ENCODE results near the gene MARCHF11.

MARCHF11 gene

GRCh38 chr5:16090270-16090669 lies 89.3 kb downstream of the MARCHF11 start:
- Histone ChIP-seq H3K9me3 (ENCODE audit: control insufficient read depth in 2 of 2, low read length in 2 of 2) (no peaks in the 10 kb centered on the region), H3K4me3 (ENCODE audit: low read length in 2 of 2) (no peak overlapping the region), H3K27ac (ENCODE audit: low read depth in 2 of 2, low read length in 2 of 2) (no peak overlapping the region), H3K4me1 (ENCODE audit: control insufficient read depth in 2 of 2, insufficient read depth in 2 of 2, low read length in 2 of 2) (no peaks in the 10 kb centered on the region), H3K9ac (ENCODE audit: low read depth in 1 of 2, low read length in 2 of 2) (no peak overlapping the region), H3K27me3 (ENCODE audit: control insufficient read depth in 2 of 2, insufficient read depth in 2 of 2, low read length in 2 of 2) (no peaks in the 10 kb centered on the region), H3K36me3 (ENCODE audit: control insufficient read depth in 2 of 2, insufficient read depth in 2 of 2, low read length in 2 of 2) (no peaks in the 10 kb centered on the region)

GRCh38 chr5:16082982-16083381 lies 96.6 kb downstream of the MARCHF11 start:
- no peaks in the 10 kb centered on the region for H3K9me3 ChIP-seq (ENCODE audit: control insufficient read depth in 2 of 2, low read length in 2 of 2)
- H3K27me3 ChIP-seq (ENCODE audit: control insufficient read depth in 2 of 2, insufficient read depth in 2 of 2, low read length in 2 of 2): no peaks in the 10 kb centered on the region
- H3K4me1 ChIP-seq (ENCODE audit: control insufficient read depth in 2 of 2, insufficient read depth in 2 of 2, low read length in 2 of 2): no peaks in the 10 kb centered on the region
- no peak overlapping the region for H3K27ac ChIP-seq (ENCODE audit: low read depth in 2 of 2, low read length in 2 of 2)
- no peaks in the 10 kb centered on the region for H3K36me3 ChIP-seq (ENCODE audit: control insufficient read depth in 2 of 2, insufficient read depth in 2 of 2, low read length in 2 of 2)
- H3K9ac ChIP-seq (ENCODE audit: low read depth in 1 of 2, low read length in 2 of 2): no peak overlapping the region
- no peak overlapping the region for H3K4me3 ChIP-seq (ENCODE audit: low read length in 2 of 2)

- H3K27ac ChIP-seq (ENCODE audit: low read depth in 2 of 2, low read length in 2 of 2): no peak overlapping the region
- H3K9me3 ChIP-seq (ENCODE audit: control insufficient read depth in 2 of 2, low read length in 2 of 2): no peaks in the 10 kb centered on the region
- no peaks in the 10 kb centered on the region for H3K4me1 ChIP-seq (ENCODE audit: control insufficient read depth in 2 of 2, insufficient read depth in 2 of 2, low read length in 2 of 2)
- H3K27me3 ChIP-seq (ENCODE audit: control insufficient read depth in 2 of 2, insufficient read depth in 2 of 2, low read length in 2 of 2): no peaks in the 10 kb centered on the region
- H3K4me3 ChIP-seq (ENCODE audit: low read length in 2 of 2): no peak overlapping the region
- H3K36me3 ChIP-seq (ENCODE audit: control insufficient read depth in 2 of 2, insufficient read depth in 2 of 2, low read length in 2 of 2): no peaks in the 10 kb centered on the region
- H3K9ac ChIP-seq (ENCODE audit: low read depth in 1 of 2, low read length in 2 of 2): no peak overlapping the region
These were observed 97.5 kb downstream of the MARCHF11 start for GRCh38 chr5:16082053-16082452.

GRCh38 chr5:16081376-16081955 lies 98.1 kb downstream of the MARCHF11 start:
- Histone ChIP-seq H3K4me1 (ENCODE audit: control insufficient read depth in 2 of 2, insufficient read depth in 2 of 2, low read length in 2 of 2) (no peaks in the 10 kb centered on the region), H3K27ac (ENCODE audit: low read depth in 2 of 2, low read length in 2 of 2) (no peak overlapping the region), H3K9me3 (ENCODE audit: control insufficient read depth in 2 of 2, low read length in 2 of 2) (no peaks in the 10 kb centered on the region)

GRCh38 chr5:16076657-16077056 lies 102.9 kb downstream of the MARCHF11 start:
- Histone ChIP-seq H3K4me3 (ENCODE audit: low read length in 2 of 2) (no peak overlapping the region), H3K36me3 (ENCODE audit: control insufficient read depth in 2 of 2, insufficient read depth in 2 of 2, low read length in 2 of 2) (no peaks in the 10 kb centered on the region), H3K4me1 (ENCODE audit: control insufficient read depth in 2 of 2, insufficient read depth in 2 of 2, low read length in 2 of 2) (no peaks in the 10 kb centered on the region), H3K9me3 (ENCODE audit: control insufficient read depth in 2 of 2, low read length in 2 of 2) (no peaks in the 10 kb centered on the region), H3K27me3 (ENCODE audit: control insufficient read depth in 2 of 2, insufficient read depth in 2 of 2, low read length in 2 of 2) (no peaks in the 10 kb centered on the region), H3K27ac (ENCODE audit: low read depth in 2 of 2, low read length in 2 of 2) (no peak overlapping the region), H3K9ac (ENCODE audit: low read depth in 1 of 2, low read length in 2 of 2) (no peak overlapping the region)

More at GRCh38 chr5:16081376-16081955, 98.1 kb downstream of the MARCHF11 start:
- H3K9ac ChIP-seq (ENCODE audit: low read depth in 1 of 2, low read length in 2 of 2): no peak overlapping the region
- no peak overlapping the region for H3K4me3 ChIP-seq (ENCODE audit: low read length in 2 of 2)
- H3K27me3 ChIP-seq (ENCODE audit: control insufficient read depth in 2 of 2, insufficient read depth in 2 of 2, low read length in 2 of 2): no peaks in the 10 kb centered on the region
- H3K36me3 ChIP-seq (ENCODE audit: control insufficient read depth in 2 of 2, insufficient read depth in 2 of 2, low read length in 2 of 2): no peaks in the 10 kb centered on the region

- Histone ChIP-seq H3K4me3 (ENCODE audit: low read length in 2 of 2) (no peak overlapping the region), H3K9me3 (ENCODE audit: control insufficient read depth in 2 of 2, low read length in 2 of 2) (no peaks in the 10 kb centered on the region), H3K4me1 (ENCODE audit: control insufficient read depth in 2 of 2, insufficient read depth in 2 of 2, low read length in 2 of 2) (no peaks in the 10 kb centered on the region), H3K9ac (ENCODE audit: low read depth in 1 of 2, low read length in 2 of 2) (no peak overlapping the region), H3K36me3 (ENCODE audit: control insufficient read depth in 2 of 2, insufficient read depth in 2 of 2, low read length in 2 of 2) (no peaks in the 10 kb centered on the region), H3K27me3 (ENCODE audit: control insufficient read depth in 2 of 2, insufficient read depth in 2 of 2, low read length in 2 of 2) (no peaks in the 10 kb centered on the region), H3K27ac (ENCODE audit: low read depth in 2 of 2, low read length in 2 of 2) (no peak overlapping the region)
These were observed 105.2 kb downstream of the MARCHF11 start for GRCh38 chr5:16074358-16074757.

- Histone ChIP-seq H3K9me3 (ENCODE audit: control insufficient read depth in 2 of 2, low read length in 2 of 2) (no peaks in the 10 kb centered on the region), H3K4me3 (ENCODE audit: low read length in 2 of 2) (no peak overlapping the region)
These were observed 107.0 kb downstream of the MARCHF11 start for GRCh38 chr5:16072616-16073015.

GRCh38 chr5:16067415-16067814 lies 112.2 kb downstream of the MARCHF11 start:
- H3K4me3 ChIP-seq (ENCODE audit: low read length in 2 of 2): no peak overlapping the region
- H3K36me3 ChIP-seq (ENCODE audit: control insufficient read depth in 2 of 2, insufficient read depth in 2 of 2, low read length in 2 of 2): no peaks in the 10 kb centered on the region
- no peak overlapping the region for H3K9ac ChIP-seq (ENCODE audit: low read depth in 1 of 2, low read length in 2 of 2)
- H3K4me1 ChIP-seq (ENCODE audit: control insufficient read depth in 2 of 2, insufficient read depth in 2 of 2, low read length in 2 of 2): no peaks in the 10 kb centered on the region
- no peaks in the 10 kb centered on the region for H3K27me3 ChIP-seq (ENCODE audit: control insufficient read depth in 2 of 2, insufficient read depth in 2 of 2, low read length in 2 of 2)
- H3K9me3 ChIP-seq (ENCODE audit: control insufficient read depth in 2 of 2, low read length in 2 of 2): no peaks in the 10 kb centered on the region
- no peak overlapping the region for H3K27ac ChIP-seq (ENCODE audit: low read depth in 2 of 2, low read length in 2 of 2)

More at GRCh38 chr5:16072616-16073015, 107.0 kb downstream of the MARCHF11 start:
- Histone ChIP-seq H3K27me3 (ENCODE audit: control insufficient read depth in 2 of 2, insufficient read depth in 2 of 2, low read length in 2 of 2) (no peaks in the 10 kb centered on the region), H3K36me3 (ENCODE audit: control insufficient read depth in 2 of 2, insufficient read depth in 2 of 2, low read length in 2 of 2) (no peaks in the 10 kb centered on the region), H3K4me1 (ENCODE audit: control insufficient read depth in 2 of 2, insufficient read depth in 2 of 2, low read length in 2 of 2) (no peaks in the 10 kb centered on the region), H3K9ac (ENCODE audit: low read depth in 1 of 2, low read length in 2 of 2) (no peak overlapping the region), H3K27ac (ENCODE audit: low read depth in 2 of 2, low read length in 2 of 2) (no peak overlapping the region)

GRCh38 chr5:16066810-16067209 lies 112.8 kb downstream of the MARCHF11 start:
- no peaks in the 10 kb centered on the region for H3K27me3 ChIP-seq (ENCODE audit: control insufficient read depth in 2 of 2, insufficient read depth in 2 of 2, low read length in 2 of 2)
- no peaks in the 10 kb centered on the region for H3K36me3 ChIP-seq (ENCODE audit: control insufficient read depth in 2 of 2, insufficient read depth in 2 of 2, low read length in 2 of 2)
- no peak overlapping the region for H3K9ac ChIP-seq (ENCODE audit: low read depth in 1 of 2, low read length in 2 of 2)
- no peak overlapping the region for H3K27ac ChIP-seq (ENCODE audit: low read depth in 2 of 2, low read length in 2 of 2)
- H3K4me1 ChIP-seq (ENCODE audit: control insufficient read depth in 2 of 2, insufficient read depth in 2 of 2, low read length in 2 of 2): no peaks in the 10 kb centered on the region
- H3K9me3 ChIP-seq (ENCODE audit: control insufficient read depth in 2 of 2, low read length in 2 of 2): no peaks in the 10 kb centered on the region
- H3K4me3 ChIP-seq (ENCODE audit: low read length in 2 of 2): no peak overlapping the region

- no peaks in the 10 kb centered on the region for H3K36me3 ChIP-seq (ENCODE audit: control insufficient read depth in 2 of 2, insufficient read depth in 2 of 2, low read length in 2 of 2)
- H3K27me3 ChIP-seq (ENCODE audit: control insufficient read depth in 2 of 2, insufficient read depth in 2 of 2, low read length in 2 of 2): no peaks in the 10 kb centered on the region
- H3K4me1 ChIP-seq (ENCODE audit: control insufficient read depth in 2 of 2, insufficient read depth in 2 of 2, low read length in 2 of 2): no peaks in the 10 kb centered on the region
- no peak overlapping the region for H3K9ac ChIP-seq (ENCODE audit: low read depth in 1 of 2, low read length in 2 of 2)
- H3K9me3 ChIP-seq (ENCODE audit: control insufficient read depth in 2 of 2, low read length in 2 of 2): no peaks in the 10 kb centered on the region
- H3K4me3 ChIP-seq (ENCODE audit: low read length in 2 of 2): no peak overlapping the region
- no peak overlapping the region for H3K27ac ChIP-seq (ENCODE audit: low read depth in 2 of 2, low read length in 2 of 2)
These were observed 113.3 kb downstream of the MARCHF11 start for GRCh38 chr5:16066320-16066719.

- Histone ChIP-seq H3K27me3 (ENCODE audit: control insufficient read depth in 2 of 2, insufficient read depth in 2 of 2, low read length in 2 of 2) (no peaks in the 10 kb centered on the region), H3K4me1 (ENCODE audit: control insufficient read depth in 2 of 2, insufficient read depth in 2 of 2, low read length in 2 of 2) (no peaks in the 10 kb centered on the region), H3K9ac (ENCODE audit: low read depth in 1 of 2, low read length in 2 of 2) (no peak overlapping the region), H3K4me3 (ENCODE audit: low read length in 2 of 2) (no peak overlapping the region), H3K36me3 (ENCODE audit: control insufficient read depth in 2 of 2, insufficient read depth in 2 of 2, low read length in 2 of 2) (no peaks in the 10 kb centered on the region), H3K9me3 (ENCODE audit: control insufficient read depth in 2 of 2, low read length in 2 of 2) (no peaks in the 10 kb centered on the region), H3K27ac (ENCODE audit: low read depth in 2 of 2, low read length in 2 of 2) (no peak overlapping the region)
These were observed 113.8 kb downstream of the MARCHF11 start for GRCh38 chr5:16065831-16066230.
